Cardiac fibroblast (primary cell): ENCODE measurements around the gene FRMD5.
A peak's percentile ranks its signal among the peaks of the same experiment; 100 is the strongest.

Experiments
- DNase-seq, 2 donors: peaks; one replicate each; pipeline versions ENCODE4 v3.0.0 to v3.0.0-alpha.2; 2010; ENCODE audit warnings: low read depth in 2 of 2
- H3K4me3 ChIP-seq, 2 donors: replicated peaks in 1 of 2; 1 replicate in 1 of 2; 2 replicates in 1 of 2; pipeline ENCODE4 v1.5.1; 2011; ENCODE audit warnings: low read depth in 2 of 2, low read length in 2 of 2, mild to moderate bottlenecking in 2 of 2, moderate library complexity in 1 of 2
- CTCF ChIP-seq: IDR thresholded peaks from one replicate; pipeline ENCODE4 v1.5.1; 2011; ENCODE audit warnings: low read depth, mild to moderate bottlenecking, low read length, inconsistent platforms

FRMD5 gene

GRCh38 chr15:43953402-43953801 is 241.7 kb downstream of the FRMD5 start:
- no peak for DNase-seq
- TF ChIP-seq CTCF, result no peak
- no peak overlapping the region for H3K4me3 ChIP-seq

- H3K4me3 ChIP-seq, result no peak overlapping the region
- no peak for DNase-seq
- TF ChIP-seq CTCF, result no peak
These were observed 244.5 kb downstream of the FRMD5 start for GRCh38 chr15:43950531-43950930.

GRCh38 chr15:43948691-43949325 is 246.3 kb downstream of the FRMD5 start:
- TF ChIP-seq CTCF, result no peak
- no peak for DNase-seq
- H3K4me3 ChIP-seq, result no peak overlapping the region

- TF ChIP-seq CTCF, result no peak
- no peak overlapping the region for H3K4me3 ChIP-seq
- DNase-seq, result peak; percentile 27 to 36
These were observed 251.6 kb downstream of the FRMD5 start for GRCh38 chr15:43943511-43943910.

- TF ChIP-seq CTCF, result no peak
- DNase-seq, result no peak
- no peak overlapping the region for H3K4me3 ChIP-seq
These were observed 252.9 kb downstream of the FRMD5 start for GRCh38 chr15:43942194-43942593.

GRCh38 chr15:43941555-43941954 is 253.5 kb downstream of the FRMD5 start:
- no peak for TF ChIP-seq CTCF
- DNase-seq, result no peak
- no peak overlapping the region for H3K4me3 ChIP-seq

- TF ChIP-seq CTCF, result no peak
- no peak for DNase-seq
- H3K4me3 ChIP-seq, result no peak overlapping the region
These were observed 254.0 kb downstream of the FRMD5 start for GRCh38 chr15:43941071-43941470.
